Measurements from ENCODE around the gene SCIMP. TPM values are rescaled to one million over a fixed set of nuclear protein-coding genes. Genes with fewer than 3 reads are reported as not detected.
"Not testable (repeated sequence)": the region's sequence is repeated elsewhere in the genome, so short reads cannot be mapped to it uniquely, and the experiment has no call there.

SCIMP gene
- total RNA-seq, 1 experiment from 2014 or later = not detected

DNA sequence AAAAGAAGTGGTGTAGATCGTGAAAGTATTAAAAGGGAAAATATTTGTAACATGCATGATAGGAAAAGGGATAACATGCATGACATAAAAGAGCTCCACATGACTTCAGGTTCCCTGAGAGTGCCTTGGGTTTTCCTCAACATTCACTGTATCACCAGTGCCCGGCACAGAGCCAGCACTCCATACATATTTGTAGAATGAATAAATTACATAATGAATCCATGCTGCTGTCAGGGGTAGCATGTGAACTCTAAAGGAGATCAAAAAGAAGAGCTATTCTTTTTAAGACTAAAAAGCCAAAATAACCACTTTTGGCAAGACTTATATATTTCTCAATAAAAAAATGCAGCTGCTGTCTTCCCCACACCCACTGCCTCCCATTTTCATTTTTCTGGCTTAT, 40.3 kb downstream of the SCIMP start:
- DNase-seq (ENCODE audit: extremely low read depth, low read depth) = no peak

DNA sequence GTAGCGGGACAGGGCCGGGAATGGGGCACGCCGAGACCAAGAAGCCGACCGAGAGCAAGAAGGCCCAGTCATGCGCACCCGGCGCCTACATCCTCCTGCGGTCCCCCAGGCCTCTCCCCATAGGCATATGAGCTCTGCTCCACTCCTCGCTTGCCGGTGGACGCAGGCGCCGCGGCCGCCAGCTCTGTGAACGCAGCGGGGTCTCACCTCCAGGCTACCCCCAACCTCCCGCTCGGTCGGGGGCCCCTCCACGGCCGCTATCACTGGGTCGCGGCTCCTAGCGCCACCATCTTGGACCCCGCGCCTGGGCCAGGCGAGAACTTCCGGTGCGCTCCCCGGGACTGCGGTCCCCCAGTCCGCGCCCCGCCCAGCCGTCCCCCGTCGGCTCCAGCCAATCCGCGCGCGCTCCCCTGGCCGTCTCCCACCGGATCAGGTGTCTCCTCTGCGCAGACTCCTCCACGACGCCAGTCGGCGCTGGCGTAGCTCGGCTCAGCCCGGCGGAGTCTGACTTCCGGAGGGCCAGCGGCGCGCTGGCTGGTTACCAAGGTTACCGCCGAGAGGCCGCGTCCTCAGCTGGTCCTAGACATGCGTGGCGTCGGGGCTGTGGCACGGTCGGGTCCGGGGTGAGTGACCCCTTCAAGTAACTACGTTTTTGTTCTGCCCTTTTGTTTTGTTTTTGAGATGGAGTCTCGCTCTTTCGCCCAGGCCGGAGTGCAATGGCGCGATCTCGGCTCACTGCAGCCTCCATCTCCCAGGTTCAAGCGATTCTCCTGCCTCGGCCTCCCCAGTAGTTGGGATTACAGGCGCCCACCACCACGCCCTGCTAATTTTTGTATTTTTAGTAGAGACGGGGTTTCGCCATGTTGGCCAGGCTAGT, 42.9 kb downstream of the SCIMP start, which contains the start of gene ZNF594:
ZNF594 (minus strand) TSS at position 328 of the 877 bp plus-strand sequence. CDS start 7,612 bp downstream, outside the sequence.
- peak; percentile 91 for DNase-seq (ENCODE audit: extremely low read depth, low read depth)

DNA sequence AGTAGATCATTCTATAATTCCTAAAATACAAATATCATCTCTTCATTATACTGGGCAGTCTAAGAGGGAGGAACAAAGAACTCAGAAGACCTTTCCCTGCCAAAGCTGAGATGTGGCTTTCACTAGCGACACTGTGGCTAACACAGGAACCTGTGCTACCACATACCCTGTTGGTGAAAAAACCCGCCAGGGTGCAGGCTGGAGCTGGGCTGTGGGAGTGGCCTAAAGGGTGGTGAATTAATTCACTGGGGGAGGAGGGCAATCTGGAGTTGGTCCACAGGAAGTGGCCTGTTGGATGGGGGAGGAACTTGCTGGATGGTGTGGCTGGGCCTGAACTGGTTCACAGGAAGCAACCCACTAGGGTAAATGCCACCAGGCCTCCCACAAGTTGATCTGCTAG, 50.4 kb downstream of the SCIMP start:
- no peak for DNase-seq (ENCODE audit: extremely low read depth, low read depth)

DNA sequence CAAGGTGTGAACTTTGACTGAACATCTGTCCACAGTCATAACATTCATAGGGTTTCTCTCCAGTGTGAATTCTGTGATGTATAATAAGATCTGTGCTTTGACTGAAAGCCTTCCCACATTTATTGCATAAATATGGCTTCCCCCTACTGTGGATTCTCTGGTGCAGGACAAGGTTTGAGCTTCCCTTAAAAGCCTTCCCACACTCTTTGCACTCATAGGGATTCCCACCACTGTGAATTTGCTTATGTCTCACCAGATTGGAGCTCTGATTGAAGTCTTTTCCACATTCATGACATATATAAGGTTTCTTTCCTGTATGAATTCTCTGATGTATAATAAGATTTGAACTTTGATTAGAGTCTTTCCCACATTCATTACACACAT, 51.3 kb downstream of the SCIMP start:
- no peak for DNase-seq (ENCODE audit: extremely low read depth, low read depth)

DNA sequence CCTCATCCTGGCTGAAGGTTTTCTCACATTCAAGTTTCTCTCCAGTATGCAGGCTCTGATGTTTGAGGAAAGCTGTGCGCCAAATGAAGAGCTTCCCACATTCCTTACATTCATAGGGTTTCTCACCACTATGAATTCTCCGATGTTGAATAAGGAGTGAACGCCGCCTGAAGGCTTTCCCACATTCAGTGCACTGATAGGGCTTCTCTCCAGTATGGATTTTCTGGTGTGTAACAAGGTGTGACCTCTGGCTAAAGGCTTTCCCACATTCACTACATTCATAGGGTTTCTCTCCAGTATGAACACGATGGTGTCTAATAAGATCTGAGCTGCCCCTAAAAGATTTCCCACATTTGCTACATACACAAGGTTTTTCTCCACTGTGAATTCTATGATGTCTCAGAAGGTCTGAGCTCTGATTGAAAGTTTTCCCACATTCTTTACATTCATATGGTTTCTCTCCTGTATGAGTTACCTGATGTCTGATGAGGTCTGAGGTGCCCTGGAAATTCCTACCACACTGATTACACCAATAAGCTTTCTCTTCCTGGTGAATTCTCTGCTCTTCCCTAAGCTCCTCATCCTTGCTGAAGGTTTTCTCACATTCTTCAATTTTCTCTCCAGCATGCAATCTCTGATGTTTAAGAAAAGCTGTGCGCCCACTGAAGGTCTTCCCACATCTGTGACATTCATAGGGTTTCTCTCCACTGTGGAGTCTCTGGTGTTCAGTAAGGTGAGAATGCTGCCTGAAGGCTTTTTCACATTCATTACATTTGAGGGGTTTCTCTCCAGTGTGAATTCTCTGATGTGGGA, 51.9 kb downstream of the SCIMP start:
- no peak for DNase-seq (ENCODE audit: extremely low read depth, low read depth)

GRCh38 chr17:5181509-5182305, 53.0 kb downstream of the SCIMP start:
- no peak for DNase-seq (ENCODE audit: extremely low read depth, low read depth)

- no peak for DNase-seq (ENCODE audit: extremely low read depth, low read depth)
Measured at GRCh38 chr17:5179003-5179402, 55.7 kb downstream of the SCIMP start.

GRCh38 chr17:5175027-5175426, 59.6 kb downstream of the SCIMP start:
- DNase-seq (ENCODE audit: extremely low read depth, low read depth) = not testable (repeated sequence)

GRCh38 chr17:5165791-5166564, 68.7 kb downstream of the SCIMP start:
- DNase-seq (ENCODE audit: extremely low read depth, low read depth) = not testable (repeated sequence)

DNA sequence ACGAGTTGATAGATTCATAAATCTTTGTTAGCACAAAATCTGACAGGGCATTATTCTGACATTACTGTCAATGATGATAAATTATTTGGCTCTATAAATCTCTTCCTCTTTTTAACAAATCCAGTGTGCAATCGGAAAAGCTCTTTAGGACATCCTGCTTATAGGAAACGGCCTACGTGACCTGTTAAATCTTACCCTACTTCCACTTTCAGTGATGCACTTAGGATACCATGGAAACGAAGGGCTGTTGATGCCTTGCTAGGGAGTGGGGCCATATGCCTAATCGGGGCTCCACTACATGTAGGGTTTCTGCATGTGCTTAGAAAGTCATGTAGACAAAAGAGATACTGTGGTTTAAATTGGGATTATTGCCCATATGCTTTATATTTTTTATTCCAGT, 70.2 kb downstream of the SCIMP start:
- DNase-seq (ENCODE audit: extremely low read depth, low read depth) = no peak

DNA sequence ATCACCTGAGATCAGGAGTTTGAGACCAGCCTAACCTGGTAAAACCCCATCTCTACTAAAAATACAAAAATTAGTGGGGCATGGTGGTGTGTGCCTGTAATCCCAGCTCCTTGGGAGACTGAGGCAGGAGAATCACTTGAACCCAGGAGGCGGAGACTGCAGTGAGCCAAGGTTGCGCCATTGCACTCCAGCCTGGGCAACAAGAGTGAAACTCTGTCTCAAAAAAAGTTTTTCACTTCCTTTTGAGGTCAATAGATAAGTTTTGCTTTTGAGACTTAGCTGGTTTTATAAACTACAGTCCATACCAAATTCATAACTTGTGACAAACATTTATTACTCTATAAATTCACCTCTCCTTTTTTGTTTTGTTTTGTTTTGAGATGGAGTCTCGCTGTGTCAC, 72.9 kb downstream of the SCIMP start:
- DNase-seq (ENCODE audit: extremely low read depth, low read depth) = not testable (repeated sequence)

DNA sequence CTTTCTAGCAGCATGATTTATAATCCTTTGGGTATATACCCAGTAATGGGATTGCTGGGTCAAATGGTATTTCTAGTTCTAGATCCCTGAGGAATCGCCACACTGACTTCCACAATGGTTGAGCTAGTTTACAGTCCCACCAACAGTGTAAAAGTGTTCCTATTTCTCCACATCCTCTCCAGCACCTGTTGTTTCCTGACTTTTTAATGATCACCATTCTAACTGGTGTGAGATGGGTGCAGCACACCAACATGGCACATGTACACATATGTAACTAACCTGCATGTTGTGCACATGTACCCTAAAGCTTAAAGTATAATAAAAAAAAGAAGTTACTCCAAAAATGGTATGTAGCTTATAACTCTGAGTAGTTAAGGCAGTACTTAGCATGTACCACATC, 74.0 kb downstream of the SCIMP start:
- DNase-seq (ENCODE audit: extremely low read depth, low read depth) = not testable (repeated sequence)

Other genes with a start within 250 kb of the SCIMP start
- 54.5 and 59.9 TPM in 2 replicates for gene CAMTA2, start 247.2 kb downstream of the SCIMP start, total RNA-seq (2014; rRNA removed; shearing (Covaris generic))
- not detected in 2 replicates for gene INCA1, start 237.3 kb downstream of the SCIMP start, total RNA-seq (2014; rRNA removed; shearing (Covaris generic))
- 50.3 and 52.6 TPM in 2 replicates for gene KIF1C, start 236.9 kb downstream of the SCIMP start, total RNA-seq (2014; rRNA removed; shearing (Covaris generic))
- 0.12 and 0.35 TPM in 2 replicates for gene SLC52A1, start 199.4 kb downstream of the SCIMP start, total RNA-seq (2014; rRNA removed; shearing (Covaris generic))
- not detected in 2 replicates for gene ZFP3, start 156.4 kb downstream of the SCIMP start, total RNA-seq (2014; rRNA removed; shearing (Covaris generic))
- 15.5 and 17.3 TPM in 2 replicates for gene ZNF232, start 123.0 kb downstream of the SCIMP start, total RNA-seq (2014; rRNA removed; shearing (Covaris generic))
- not detected in 2 replicates for gene USP6, start 118.8 kb downstream of the SCIMP start, total RNA-seq (2014; rRNA removed; shearing (Covaris generic))
- gene ZNF594, start 43.0 kb downstream of the SCIMP start, total RNA-seq (2014; rRNA removed; shearing (Covaris generic)) = 8.7 and 10.2 TPM in 2 replicates
- gene RABEP1, start 47.4 kb upstream of the SCIMP start, total RNA-seq (2014; rRNA removed; shearing (Covaris generic)) = 48.6 and 54.2 TPM in 2 replicates
- gene NUP88, start 184.8 kb upstream of the SCIMP start, total RNA-seq (2014; rRNA removed; shearing (Covaris generic)) = 219 and 243 TPM in 2 replicates
- gene RPAIN, start 185.3 kb upstream of the SCIMP start, total RNA-seq (2014; rRNA removed; shearing (Covaris generic)) = 58.9 and 78.3 TPM in 2 replicates
- gene C1QBP, start 204.3 kb upstream of the SCIMP start, total RNA-seq (2014; rRNA removed; shearing (Covaris generic)) = 725 and 734 TPM in 2 replicates
- gene DHX33, start 234.1 kb upstream of the SCIMP start, total RNA-seq (2014; rRNA removed; shearing (Covaris generic)) = 21.2 and 23.6 TPM in 2 replicates